Ovary (tissue), 3 donors: ENCODE results near the gene OPCML.

Experiments
- CTCF ChIP-seq, 3 donors: fragments of 450-650 bp in 2 of 3; fragments of 200-600 bp in 1 of 3; IDR thresholded peaks; one replicate each; pipeline versions ENCODE4 v1.5.1 to v1.8.0; 2016 to 2022; ENCODE audit warnings: antibody characterized with exemption in 3 of 3, mild to moderate bottlenecking in 1 of 3
- POLR2A ChIP-seq: fragments of 450-650 bp; IDR thresholded peaks from one replicate; pipeline ENCODE4 v1.6.1; 2017; ENCODE audit warnings: antibody characterized with exemption, mild to moderate bottlenecking, moderate library complexity
- donor health status: DM: no; HTN: no; CAD: no.

GRCh38 chr11:133425245-133425644 is 107.1 kb downstream of the OPCML start:
- TF ChIP-seq CTCF (IDR thresholded peaks at IDR 0.05) (no peak), POLR2A (no peak)
